Skin of body (tissue), 2 donors: Measurements from ENCODE around the gene CYP2W1. TPM values are rescaled to one million over a fixed set of nuclear protein-coding genes. Genes with fewer than 3 reads are reported as not detected.
"Not testable (repeated sequence)": the region's sequence is repeated elsewhere in the genome, so short reads cannot be mapped to it uniquely, and the experiment has no call there.

Experiments
- DNase-seq: peaks from one replicate; lab custom pipeline; 2025; lab: John Stamatoyannopoulos, UW
- total RNA-seq: library from RNA; depleted of rRNA; stranded (reverse); fragments of >200 nt; gene quantifications from one replicate; pipeline ENCODE4 v1.2.3, GENCODE V29; 2014

Gene CYP2W1
- total RNA-seq, 1 donor from 2014 or later: 17.4 TPM

DNA sequence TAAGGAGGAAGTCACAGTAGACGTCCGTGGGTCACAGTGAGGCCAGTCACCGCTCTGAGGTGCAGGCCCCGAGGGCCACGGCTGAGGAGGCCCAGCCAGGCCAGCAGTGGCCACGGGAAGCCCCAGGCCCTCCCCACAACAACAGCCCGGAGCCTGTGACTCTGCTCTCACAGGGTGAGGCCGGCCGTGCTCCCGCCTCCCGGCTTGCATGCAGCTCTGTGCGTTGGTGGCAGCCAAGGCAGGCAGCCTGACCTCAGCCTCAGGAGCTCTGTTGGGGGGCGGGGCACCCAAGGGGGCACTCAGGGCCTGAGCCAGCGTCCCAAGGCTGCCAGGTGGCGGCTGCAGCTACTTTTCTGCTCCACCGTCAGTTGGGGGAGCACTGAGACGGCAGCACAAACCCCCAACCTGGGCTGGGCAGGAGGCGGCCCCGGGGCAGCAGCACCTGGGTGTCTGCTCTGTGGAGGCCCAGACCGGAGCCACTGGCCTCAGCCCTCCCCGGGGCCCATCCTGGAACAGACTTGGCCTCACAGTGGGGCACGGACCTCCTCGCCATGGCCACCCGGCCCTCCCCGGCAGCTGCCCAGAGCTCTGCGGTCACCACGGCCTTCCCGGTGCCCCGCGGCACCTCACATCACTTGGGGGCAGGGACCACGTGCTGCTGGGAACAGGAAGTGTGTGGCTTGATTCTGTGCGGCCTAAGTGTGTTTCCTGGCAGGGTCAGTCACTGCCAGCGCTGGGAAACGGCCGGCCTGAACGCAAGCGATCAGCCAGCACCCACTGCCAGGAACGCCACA is 13.3 kb downstream of the CYP2W1 start:
- no peak for DNase-seq

GRCh38 chr7:997404-998395 is 14.7 kb downstream of the CYP2W1 start:
- DNase-seq: no peak

- DNase-seq: no peak
These were observed 16.3 kb downstream of the CYP2W1 start for GRCh38 chr7:999149-999879.

DNA sequence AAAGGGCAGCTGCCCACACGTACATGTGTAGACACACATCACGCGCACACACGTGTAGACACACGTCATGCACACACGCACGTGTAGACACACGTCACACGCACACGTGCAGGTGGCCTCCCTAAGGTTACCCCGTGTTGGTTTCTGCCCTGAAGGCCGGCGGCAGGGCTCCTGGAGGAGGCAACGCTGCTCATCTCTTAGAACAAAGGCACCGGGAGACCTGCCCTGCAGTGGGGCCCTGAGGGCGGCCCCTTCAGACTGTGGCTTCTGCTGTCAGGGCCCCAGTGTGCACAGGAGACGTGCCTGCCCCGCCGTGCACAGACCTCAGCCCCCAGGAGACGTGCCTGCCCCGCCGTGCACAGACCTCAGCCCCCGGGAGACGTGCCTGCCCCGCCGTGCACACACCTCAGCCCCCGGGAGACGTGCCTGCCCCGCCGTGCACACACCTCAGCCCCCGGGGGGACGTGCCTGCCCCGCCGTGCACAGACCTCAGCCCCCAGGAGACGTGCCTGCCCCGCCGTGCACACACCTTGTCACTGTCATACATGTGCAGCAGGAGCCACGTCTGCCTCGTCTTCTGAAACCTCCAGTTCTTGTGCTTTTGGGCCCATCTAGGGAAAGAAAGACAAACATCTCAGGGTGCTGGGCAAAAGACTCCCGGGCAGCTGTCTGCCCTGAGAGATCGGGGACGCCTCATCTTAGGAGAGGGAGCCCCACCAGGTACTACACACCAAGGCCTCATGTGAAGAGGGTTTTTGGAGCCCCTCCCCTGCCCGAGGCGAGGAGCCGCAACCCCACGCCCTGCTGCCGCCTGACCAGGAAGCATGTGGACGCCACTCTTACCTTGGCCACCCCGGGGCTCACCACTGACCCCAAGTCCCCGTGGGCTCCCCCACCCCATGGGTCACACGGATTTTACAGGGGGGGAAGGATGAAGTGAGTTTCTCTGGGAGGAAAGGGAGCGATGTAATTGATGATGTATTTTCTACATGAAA is 17.3 kb downstream of the CYP2W1 start:
- DNase-seq: no peak

- DNase-seq: not testable (repeated sequence)
These were observed 18.2 kb downstream of the CYP2W1 start for GRCh38 chr7:1001069-1001770.

GRCh38 chr7:1002026-1002425 is 19.0 kb downstream of the CYP2W1 start:
- not testable (repeated sequence) for DNase-seq

- DNase-seq: not testable (repeated sequence)
These were observed 19.5 kb downstream of the CYP2W1 start for GRCh38 chr7:1002445-1002844.

DNA sequence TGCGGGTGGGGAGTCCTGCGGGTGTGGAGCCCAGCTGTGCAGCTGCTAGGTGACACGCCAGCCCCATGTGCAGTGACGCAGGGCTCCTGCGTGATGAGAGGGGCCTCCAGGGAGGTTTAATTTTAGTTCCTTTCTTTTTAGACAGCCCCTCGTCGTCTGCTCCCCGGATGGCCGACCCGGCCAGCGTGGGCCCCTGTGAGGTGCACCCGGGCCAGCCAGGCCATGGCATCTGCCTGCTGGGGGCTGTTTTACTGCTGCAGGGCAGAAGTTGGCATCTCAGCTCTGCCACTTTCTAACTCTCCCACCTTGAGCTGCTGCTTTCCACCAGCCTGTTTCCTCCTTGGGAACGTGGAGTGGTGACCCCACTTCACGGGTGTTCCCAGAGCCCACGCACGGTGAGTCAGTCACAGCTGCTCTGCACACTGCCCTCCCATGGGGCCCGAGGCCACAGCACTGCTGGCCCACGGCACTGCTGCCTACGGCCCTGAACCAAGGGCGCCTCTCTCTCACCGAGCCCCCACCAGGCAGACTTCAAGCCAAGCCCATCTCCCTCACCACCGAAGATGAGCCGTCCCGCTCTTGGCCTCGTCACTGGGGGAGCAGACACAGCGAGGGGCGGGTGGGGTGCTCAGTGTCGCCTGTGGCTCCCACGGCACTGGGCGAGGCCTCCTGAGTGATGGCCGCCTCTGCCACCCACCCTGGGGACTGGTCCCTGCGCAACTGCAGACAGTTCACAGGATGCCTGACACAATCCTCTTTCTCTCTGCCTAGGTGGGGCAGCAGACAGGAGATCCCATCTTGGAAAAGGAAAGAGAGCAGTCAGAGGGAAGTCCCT is 21.3 kb downstream of the CYP2W1 start:
- DNase-seq: peak; percentile 34

GRCh38 chr7:1005303-1005702 is 22.3 kb downstream of the CYP2W1 start:
- no peak for DNase-seq

DNA sequence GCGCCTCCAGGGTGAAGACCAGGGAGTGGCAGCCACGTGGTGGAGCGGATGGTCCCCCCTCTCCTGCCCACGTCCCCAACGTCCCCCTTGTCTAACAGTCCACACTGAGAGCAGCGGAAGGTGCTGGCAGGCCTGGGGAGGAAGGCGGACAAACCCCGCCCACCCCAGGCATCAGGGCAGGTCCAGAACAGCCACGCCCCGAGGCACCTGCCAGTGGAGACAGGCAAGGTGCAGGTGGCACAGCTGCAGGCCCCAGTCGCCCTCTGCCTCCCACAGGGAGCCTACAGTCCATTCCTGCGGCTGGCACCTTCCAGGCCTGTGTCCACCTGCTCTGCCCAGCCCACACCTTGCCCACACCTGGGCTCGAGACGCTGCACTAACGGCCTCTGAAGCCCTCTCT is 24.9 kb downstream of the CYP2W1 start:
- no peak for DNase-seq

GRCh38 chr7:1008733-1009363 is 25.9 kb downstream of the CYP2W1 start:
- no peak for DNase-seq

GRCh38 chr7:1009747-1010146 is 26.8 kb downstream of the CYP2W1 start:
- no peak for DNase-seq

DNA sequence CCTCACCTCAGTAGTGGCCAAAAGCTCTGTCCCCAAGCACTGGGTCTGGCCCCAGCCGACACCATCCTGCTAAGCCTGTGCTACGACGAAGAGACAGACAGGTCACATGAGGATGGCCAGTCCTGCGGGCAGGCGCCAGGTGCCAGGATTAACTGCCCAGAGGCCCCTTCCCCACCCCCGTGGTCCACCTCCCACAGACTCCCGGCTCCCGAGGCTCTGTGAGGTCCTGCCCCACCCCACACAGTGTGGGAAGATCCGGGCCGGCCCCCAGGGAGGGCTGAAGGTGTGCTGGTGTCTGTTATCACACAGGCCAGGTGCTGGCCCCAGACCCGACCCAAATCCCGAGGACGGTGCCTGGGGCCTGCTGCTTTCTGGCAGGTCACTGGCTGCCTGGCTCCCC is 27.2 kb downstream of the CYP2W1 start:
- DNase-seq: no peak

- DNase-seq: no peak
These were observed 28.5 kb downstream of the CYP2W1 start for GRCh38 chr7:1011297-1012003.

DNA sequence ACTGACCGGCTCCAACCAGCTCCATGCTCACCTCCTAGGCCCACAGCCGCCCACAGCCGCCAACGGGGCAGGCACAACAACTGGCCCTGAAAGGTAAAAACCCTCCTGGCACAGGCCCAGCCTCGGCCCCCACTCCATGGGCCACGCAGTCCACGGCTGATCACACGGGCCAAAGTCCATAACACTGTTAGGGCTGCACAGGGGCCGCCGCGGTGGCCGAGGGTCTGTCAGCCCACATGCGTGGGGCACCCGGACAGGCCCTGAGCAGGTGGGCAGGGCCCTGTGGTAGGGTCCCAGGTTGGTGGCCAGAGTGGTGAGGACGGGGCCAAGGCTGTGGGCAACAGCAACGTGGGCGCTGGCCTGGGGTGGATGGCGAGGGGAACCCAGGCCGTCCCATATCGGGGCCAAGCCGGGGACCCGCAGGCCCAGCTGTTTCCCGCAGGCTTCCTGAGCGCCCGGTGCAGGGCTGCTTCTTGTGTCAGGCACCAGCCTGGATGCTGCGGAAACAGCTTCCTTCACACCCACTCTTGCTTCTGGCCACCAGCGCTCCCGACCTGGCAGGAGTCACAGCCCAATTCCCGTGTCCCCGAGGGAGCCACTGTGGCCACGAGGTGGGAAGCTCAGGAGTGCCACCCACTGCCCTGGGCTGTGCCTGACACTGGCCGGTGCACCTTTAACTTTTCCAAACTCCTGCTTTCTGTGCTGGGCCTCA is 29.2 kb downstream of the CYP2W1 start:
- DNase-seq: no peak

GRCh38 chr7:1012716-1013095 is 29.7 kb downstream of the CYP2W1 start:
- no peak for DNase-seq

DNA sequence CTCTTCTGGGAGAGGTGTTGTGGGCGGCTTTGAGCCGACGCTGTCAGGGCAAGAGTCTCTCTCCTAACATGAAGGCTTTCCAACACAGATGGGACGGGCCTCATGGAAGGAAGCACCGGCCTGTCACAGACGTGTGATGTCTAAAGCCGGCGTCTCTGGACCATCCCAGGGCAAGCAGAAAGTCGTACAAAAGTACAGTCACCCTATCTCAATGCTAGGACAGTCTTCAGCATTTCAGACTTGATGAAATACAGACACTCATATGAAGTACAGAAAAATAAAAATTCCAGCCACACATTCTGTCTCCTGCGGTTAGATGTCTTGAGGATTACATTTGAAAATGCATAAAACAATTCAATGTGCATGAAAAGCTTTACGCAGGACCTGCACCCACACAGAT is 30.6 kb downstream of the CYP2W1 start:
- peak; percentile 9 for DNase-seq
